Spleen (tissue), 7 donors: ENCODE data around the gene RIPOR3.

Source experiments
- CTCF ChIP-seq, 11 experiments: fragments of 200-600 bp in 7 of 11; fragments of 450-650 bp in 4 of 11; sonication (generic) in 4 of 11; IDR thresholded peaks in 8 of 11; conservative IDR thresholded peaks in 3 of 11; 1 replicate in 7 of 11; 2 replicates in 4 of 11; pipeline versions ENCODE4 v1.4.0 to v1.8.0; 2016 to 2021; ENCODE audit warnings: antibody characterized with exemption in 11 of 11, inconsistent platforms in 4 of 11, mild to moderate bottlenecking in 1 of 11
- POLR2A ChIP-seq, 3 donors: fragments of 450-650 bp; IDR thresholded peaks; one replicate each; pipeline ENCODE4 v1.5.1; 2017; ENCODE audit warnings: antibody characterized with exemption in 3 of 3, mild to moderate bottlenecking in 1 of 3
- donor health status: DM: no; HTN: no; CAD: no; lungs with moderate emphysema.
- donor health status: DM: no; HTN: no; CAD: no.
- donor health status: DM: no; HTN: no; CAD: no.

GRCh38 chr20:50607850-50608749 lies 83.2 kb downstream of the RIPOR3 start:
- TF ChIP-seq CTCF (IDR thresholded peaks at IDR 0.05 in 8 of 11, conservative IDR thresholded peaks at IDR 0.05 in 3 of 11) (no peak), POLR2A (IDR thresholded peaks at IDR 0.05) (no peak)
